Activated T-helper 2 cell treated with anti-CD3 and anti-CD28 coated beads, Interferon-gamma antibody, Interleukin-2, Interleukin-4, amounts not matched to agents 10 μg/mL and 5 μg/mL and 100 μg/mL, durations not matched to agents 14 hours and 24 hours and 36 hours (primary cell): Measurements from ENCODE around the gene BICC1. TPM values are rescaled to one million over a fixed set of nuclear protein-coding genes. Genes with fewer than 3 reads are reported as not detected.

Experiments used
- DNase-seq: peaks from one replicate; pipeline ENCODE4 v3.0.0; 2021; ENCODE audit warnings: low spot score
- H3K27ac Mint-ChIP-seq: one replicate; pipeline ENCODE4 v1.8.0; 2021; ENCODE audit warnings: mixed read lengths
- H3K27me3 Mint-ChIP-seq: one replicate; pipeline ENCODE4 v1.8.0; 2021; ENCODE audit warnings: low read depth, mixed read lengths
- H3K36me3 Mint-ChIP-seq: one replicate; pipeline ENCODE4 v1.8.0; 2021; ENCODE audit warnings: low read depth, mixed read lengths
- H3K4me1 Mint-ChIP-seq: one replicate; pipeline ENCODE4 v1.8.0; 2021; ENCODE audit warnings: low read depth, mixed read lengths
- H3K4me3 Mint-ChIP-seq: one replicate; pipeline ENCODE4 v1.8.0; 2021; ENCODE audit warnings: low read depth, mild to moderate bottlenecking, moderate library complexity, mixed read lengths
- H3K9me3 Mint-ChIP-seq: one replicate; pipeline ENCODE4 v1.8.0; 2021; ENCODE audit warnings: mixed read lengths
- intact Hi-C: fragments of 100-400 bp; cut with micrococcal nuclease; formaldehyde crosslinking; loops from one replicate; pipeline ENCODE4 v1.15.1; 2023
- total RNA-seq: library from RNA; stranded (reverse); gene quantifications from 2 replicates; pipeline ENCODE4 v1.2.3, GENCODE V29; 2022

BICC1 gene
- total RNA-seq, 1 donor from 2014 or later = 0.11 TPM

- no peaks in the 10 kb centered on the region for H3K27me3 Mint-ChIP-seq
- no peak overlapping the region for H3K4me3 Mint-ChIP-seq
- no peaks in the 10 kb centered on the region for H3K36me3 Mint-ChIP-seq
- H3K9me3 Mint-ChIP-seq = no peaks in the 10 kb centered on the region
- no peaks in the 10 kb centered on the region for H3K4me1 Mint-ChIP-seq
- DNase-seq = no peak
- intact Hi-C loops = no loop called here
- H3K27ac Mint-ChIP-seq = no peak overlapping the region
These were observed 278.5 kb downstream of the BICC1 start for GRCh38 chr10:58791137-58791536.

DNA sequence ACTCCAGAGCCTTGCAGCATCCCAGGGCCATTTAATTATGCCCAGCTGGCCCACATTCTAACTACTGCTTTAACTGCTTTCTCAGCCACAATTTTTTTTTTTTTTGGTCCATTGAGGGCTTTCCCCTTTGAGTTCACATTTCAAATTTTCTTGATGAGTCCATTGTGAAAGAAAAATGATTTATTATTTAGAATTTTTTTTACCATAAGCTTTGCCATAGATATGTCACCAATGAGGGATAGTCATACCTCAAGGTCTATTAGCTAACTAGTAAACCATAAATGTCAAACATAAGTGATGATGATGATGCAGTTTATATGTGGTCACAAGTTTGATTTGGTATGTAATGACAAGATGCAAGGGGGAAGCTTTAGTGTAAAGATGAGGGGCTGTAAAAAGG lies 282.9 kb downstream of the BICC1 start:
- H3K4me1 Mint-ChIP-seq = no peaks in the 10 kb centered on the region
- H3K4me3 Mint-ChIP-seq = no peak overlapping the region
- H3K36me3 Mint-ChIP-seq = no peaks in the 10 kb centered on the region
- no peaks in the 10 kb centered on the region for H3K9me3 Mint-ChIP-seq
- no peak for DNase-seq
- intact Hi-C loops = no loop called here
- no peak overlapping the region for H3K27ac Mint-ChIP-seq
- no peaks in the 10 kb centered on the region for H3K27me3 Mint-ChIP-seq

- no peaks in the 10 kb centered on the region for H3K4me1 Mint-ChIP-seq
These were observed 283.6 kb downstream of the BICC1 start for GRCh38 chr10:58796242-58796641.

GRCh38 chr10:58796824-58797223 lies 284.2 kb downstream of the BICC1 start:
- H3K27ac Mint-ChIP-seq = no peak overlapping the region
- intact Hi-C loops = no loop called here

More at GRCh38 chr10:58796242-58796641, 283.6 kb downstream of the BICC1 start:
- DNase-seq = no peak
- intact Hi-C loops = no loop called here
- Mint-ChIP-seq H3K27ac (no peak overlapping the region), H3K36me3 (no peaks in the 10 kb centered on the region), H3K27me3 (no peaks in the 10 kb centered on the region), H3K4me3 (no peak overlapping the region), H3K9me3 (no peaks in the 10 kb centered on the region)

DNA sequence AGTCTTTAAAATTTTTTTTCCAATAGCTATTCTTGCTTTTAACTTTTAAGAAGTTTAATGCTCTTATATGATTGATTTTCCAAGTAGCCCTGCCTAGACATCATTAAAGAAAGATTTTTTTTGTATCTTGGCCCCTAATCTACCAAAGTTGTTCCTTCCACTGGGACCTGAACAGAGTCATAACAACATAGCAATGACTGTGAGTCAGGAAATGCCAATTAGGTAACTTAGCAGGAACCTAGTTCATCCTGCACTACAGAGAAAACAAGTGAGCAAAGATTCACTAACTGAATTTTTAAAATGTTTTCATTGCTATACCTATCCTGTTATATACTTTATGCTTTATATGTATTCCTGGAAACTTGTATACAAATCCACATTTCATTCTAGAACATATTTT lies 284.7 kb downstream of the BICC1 start:
- no peak overlapping the region for H3K27ac Mint-ChIP-seq
- H3K36me3 Mint-ChIP-seq = no peaks in the 10 kb centered on the region
- H3K4me1 Mint-ChIP-seq = no peaks in the 10 kb centered on the region
- H3K27me3 Mint-ChIP-seq = no peaks in the 10 kb centered on the region
- no peaks in the 10 kb centered on the region for H3K9me3 Mint-ChIP-seq
- no peak for DNase-seq
- intact Hi-C loops = no loop called here
- no peak overlapping the region for H3K4me3 Mint-ChIP-seq

More at GRCh38 chr10:58796824-58797223, 284.2 kb downstream of the BICC1 start:
- Mint-ChIP-seq H3K9me3 (no peaks in the 10 kb centered on the region), H3K4me1 (no peaks in the 10 kb centered on the region), H3K4me3 (no peak overlapping the region), H3K36me3 (no peaks in the 10 kb centered on the region), H3K27me3 (no peaks in the 10 kb centered on the region)
- no peak for DNase-seq

- no peak overlapping the region for H3K4me3 Mint-ChIP-seq
- H3K9me3 Mint-ChIP-seq = no peaks in the 10 kb centered on the region
- no peak overlapping the region for H3K27ac Mint-ChIP-seq
- intact Hi-C loops = no loop called here
- no peaks in the 10 kb centered on the region for H3K27me3 Mint-ChIP-seq
- H3K36me3 Mint-ChIP-seq = no peaks in the 10 kb centered on the region
- H3K4me1 Mint-ChIP-seq = no peaks in the 10 kb centered on the region
- DNase-seq = no peak
These were observed 289.4 kb downstream of the BICC1 start for GRCh38 chr10:58802047-58802446.

GRCh38 chr10:58806323-58806722 lies 293.7 kb downstream of the BICC1 start:
- Mint-ChIP-seq H3K27me3 (no peaks in the 10 kb centered on the region), H3K9me3 (no peaks in the 10 kb centered on the region), H3K27ac (no peak overlapping the region), H3K36me3 (no peaks in the 10 kb centered on the region), H3K4me1 (no peaks in the 10 kb centered on the region), H3K4me3 (no peak overlapping the region)
- intact Hi-C loops = no loop called here
- DNase-seq = no peak

GRCh38 chr10:58806970-58807628 lies 294.4 kb downstream of the BICC1 start:
- no peak for DNase-seq
- no peaks in the 10 kb centered on the region for H3K9me3 Mint-ChIP-seq
- H3K36me3 Mint-ChIP-seq = no peaks in the 10 kb centered on the region
- H3K27ac Mint-ChIP-seq = no peak overlapping the region
- no peak overlapping the region for H3K4me3 Mint-ChIP-seq
- no peaks in the 10 kb centered on the region for H3K4me1 Mint-ChIP-seq
- H3K27me3 Mint-ChIP-seq = no peaks in the 10 kb centered on the region
- intact Hi-C loops = no loop called here

GRCh38 chr10:58807629-58808022 lies 295.0 kb downstream of the BICC1 start:
- no peaks in the 10 kb centered on the region for H3K36me3 Mint-ChIP-seq
- no peak overlapping the region for H3K4me3 Mint-ChIP-seq
- DNase-seq = no peak
- no peaks in the 10 kb centered on the region for H3K9me3 Mint-ChIP-seq
- H3K27ac Mint-ChIP-seq = no peak overlapping the region
- intact Hi-C loops = no loop called here
- H3K27me3 Mint-ChIP-seq = no peaks in the 10 kb centered on the region
- H3K4me1 Mint-ChIP-seq = no peaks in the 10 kb centered on the region

DNA sequence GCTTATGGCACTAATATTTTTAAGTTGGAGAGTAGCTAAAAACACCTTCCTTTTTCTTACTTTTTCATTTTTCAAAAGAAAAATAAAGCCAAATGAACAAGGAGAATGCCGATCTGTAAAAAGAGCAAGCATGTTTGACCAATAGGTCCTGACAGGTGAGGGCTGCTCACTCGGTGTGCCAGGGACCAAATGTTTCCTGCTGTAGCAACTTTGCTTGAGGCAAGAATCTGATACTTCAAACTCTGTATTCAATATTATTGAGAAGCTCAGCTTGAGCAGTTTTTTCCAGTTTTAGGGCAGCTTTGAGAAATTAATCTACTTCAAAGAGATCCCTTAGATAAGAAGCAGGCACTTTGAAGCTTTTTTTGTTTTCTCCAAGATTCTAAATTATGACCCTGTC lies 298.1 kb downstream of the BICC1 start:
- no peaks in the 10 kb centered on the region for H3K4me1 Mint-ChIP-seq
- H3K36me3 Mint-ChIP-seq = no peaks in the 10 kb centered on the region
- H3K27ac Mint-ChIP-seq = no peak overlapping the region
- intact Hi-C loops = no loop called here
- H3K4me3 Mint-ChIP-seq = no peak overlapping the region
- no peaks in the 10 kb centered on the region for H3K9me3 Mint-ChIP-seq
- no peak for DNase-seq
- no peaks in the 10 kb centered on the region for H3K27me3 Mint-ChIP-seq

GRCh38 chr10:58813573-58813972 lies 300.9 kb downstream of the BICC1 start:
- DNase-seq = no peak
- Mint-ChIP-seq H3K27me3 (no peaks in the 10 kb centered on the region), H3K4me3 (no peak overlapping the region), H3K27ac (no peak overlapping the region), H3K36me3 (no peaks in the 10 kb centered on the region), H3K4me1 (no peaks in the 10 kb centered on the region), H3K9me3 (no peaks in the 10 kb centered on the region)
- intact Hi-C loops = no loop called here

DNA sequence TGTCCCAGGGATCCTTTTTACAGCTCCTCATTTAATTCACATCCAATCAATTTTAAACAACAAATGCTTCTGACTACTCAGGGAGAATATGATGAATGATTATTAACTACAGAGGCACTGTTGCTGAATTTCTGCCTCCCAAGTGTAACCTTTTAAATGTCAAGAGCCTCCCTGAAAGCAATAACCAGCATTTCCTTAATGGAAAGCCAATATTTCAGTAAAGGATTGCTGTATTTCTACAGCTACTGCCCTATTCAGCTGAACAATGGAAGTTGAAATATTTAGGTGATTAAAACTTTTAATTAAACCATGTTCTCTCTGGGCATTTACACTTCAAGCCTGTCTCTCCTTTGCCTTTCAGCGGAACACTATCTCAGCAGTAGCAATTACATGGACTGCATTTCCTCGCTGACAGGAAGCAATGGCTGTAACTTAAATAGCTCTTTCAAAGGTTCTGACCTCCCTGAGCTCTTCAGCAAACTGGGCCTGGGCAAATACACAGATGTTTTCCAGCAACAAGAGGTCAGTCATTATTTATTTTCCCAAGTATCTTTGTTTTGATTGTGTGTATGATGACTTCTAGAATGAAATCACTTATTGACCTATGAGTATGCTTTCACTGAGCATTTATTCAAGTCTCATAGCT lies 304.7 kb downstream of the BICC1 start:
- H3K36me3 Mint-ChIP-seq = no peaks in the 10 kb centered on the region
- H3K27ac Mint-ChIP-seq = no peak overlapping the region
- H3K4me1 Mint-ChIP-seq = no peaks in the 10 kb centered on the region
- no peaks in the 10 kb centered on the region for H3K27me3 Mint-ChIP-seq
- intact Hi-C loops = no loop called here
- no peak for DNase-seq
- no peak overlapping the region for H3K4me3 Mint-ChIP-seq
- no peaks in the 10 kb centered on the region for H3K9me3 Mint-ChIP-seq

DNA sequence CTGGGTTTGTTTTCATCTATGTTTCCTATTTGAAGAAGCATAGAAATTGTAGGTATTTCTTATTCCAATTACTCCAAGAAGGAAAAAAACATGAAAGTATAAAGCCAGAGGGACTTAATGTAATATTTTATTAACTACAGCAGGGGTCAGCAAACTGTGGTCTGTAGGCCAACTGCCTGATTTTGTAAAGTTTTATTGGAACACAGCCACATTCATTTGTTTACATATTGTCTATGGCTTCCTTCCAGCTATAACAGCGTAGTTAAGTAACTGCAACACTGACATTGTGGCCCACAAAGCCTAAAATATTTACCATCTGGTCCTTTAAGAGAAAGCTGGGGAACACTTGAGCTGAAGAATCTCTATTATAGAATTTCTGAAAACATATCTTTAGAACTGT lies 306.2 kb downstream of the BICC1 start:
- H3K4me1 Mint-ChIP-seq = no peaks in the 10 kb centered on the region
- no peak overlapping the region for H3K4me3 Mint-ChIP-seq
- no peaks in the 10 kb centered on the region for H3K9me3 Mint-ChIP-seq
- H3K27ac Mint-ChIP-seq = no peak overlapping the region
- no peak for DNase-seq
- intact Hi-C loops = no loop called here
- H3K27me3 Mint-ChIP-seq = no peaks in the 10 kb centered on the region
- H3K36me3 Mint-ChIP-seq = no peaks in the 10 kb centered on the region
